HFFc6 (cell line): Measurements from ENCODE around the gene CRTC3. TPM values are rescaled to one million over a fixed set of nuclear protein-coding genes. Genes with fewer than 3 reads are reported as not detected.
"Not testable (repeated sequence)": the region's sequence is repeated elsewhere in the genome, so short reads cannot be mapped to it uniquely, and the experiment has no call there.

Experiments used
- DNase-seq: peaks from one replicate; pipeline ENCODE4 v3.0.0-alpha.2; 2018
- H3K27ac Mint-ChIP-seq: 2 replicates; pipeline ENCODE4 v1.8.0; 2020; ENCODE audit warnings: mild to moderate bottlenecking, mixed read lengths
- H3K27me3 Mint-ChIP-seq: 2 replicates; pipeline ENCODE4 v1.8.0; 2021; ENCODE audit warnings: mild to moderate bottlenecking, moderate library complexity, mixed read lengths; ENCODE audit not compliant: insufficient read depth
- H3K36me3 Mint-ChIP-seq: 2 replicates; pipeline ENCODE4 v1.8.0; 2021; ENCODE audit warnings: low read depth, mixed read lengths
- H3K4me1 Mint-ChIP-seq: 2 replicates; pipeline ENCODE4 v1.8.0; 2020; ENCODE audit warnings: low read depth, mixed read lengths
- H3K4me3 Mint-ChIP-seq: 2 replicates; pipeline ENCODE4 v1.8.0; 2020; ENCODE audit warnings: mild to moderate bottlenecking, moderate library complexity, mixed read lengths
- H3K9me3 Mint-ChIP-seq: 2 replicates; pipeline ENCODE4 v1.8.0; 2020; ENCODE audit warnings: mild to moderate bottlenecking, mixed read lengths
- total RNA-seq, 6 experiments: library from RNA; stranded (reverse); fragmentation: NEBNext Ultra II Directional; extraction: Animal tissue kit (Norgen Biotek cat#: 25700); gene quantifications; 2 replicates in 1 of 6; 3 replicates in 5 of 6; pipeline ENCODE4 v1.2.3, GENCODE V29; 2021
- TF ChIP-seq, protein P1 (sequence below): fragments of 200-600 bp; sonication (generic); IDR thresholded peaks from 2 replicates; pipeline ENCODE4 v1.5.0; 2021; ENCODE audit warnings: antibody characterized with exemption, mild to moderate bottlenecking

The CRTC3 gene
- total RNA-seq, 6 experiments from 2014 or later, result 21.5 to 24.3 (median 23.5) TPM

DNA sequence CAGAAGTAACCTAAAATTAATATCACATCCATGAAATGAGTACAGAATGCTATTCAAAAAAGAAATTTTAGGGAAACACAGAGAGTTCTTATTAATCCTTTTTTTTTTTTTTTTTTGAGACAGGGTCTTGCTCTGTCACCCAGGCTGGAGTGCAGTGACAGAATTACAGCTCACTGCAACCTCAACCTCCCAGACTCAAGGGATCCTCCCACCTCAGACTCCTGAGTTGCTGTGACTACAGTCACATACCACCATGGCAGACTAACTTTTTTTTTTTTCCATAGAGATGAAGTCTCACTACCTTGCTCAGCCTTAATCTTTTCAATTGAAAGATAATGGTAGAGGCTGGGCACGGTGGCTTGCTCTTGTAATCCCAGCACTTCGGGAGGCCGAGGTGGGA is 6.3 kb upstream of the CRTC3 start:
- DNase-seq, result no peak
- Mint-ChIP-seq H3K4me1 (peaks cover 35% of the 10 kb centered on the region), H3K27me3 (peaks cover 4% of the 10 kb centered on the region; the same call in 1 of the 2 replicates), H3K9me3 (no peaks in the 10 kb centered on the region), H3K36me3 (no peaks in the 10 kb centered on the region), H3K27ac (no peak overlapping the region), H3K4me3 (no peak overlapping the region)
- TF ChIP-seq, protein P1, sequence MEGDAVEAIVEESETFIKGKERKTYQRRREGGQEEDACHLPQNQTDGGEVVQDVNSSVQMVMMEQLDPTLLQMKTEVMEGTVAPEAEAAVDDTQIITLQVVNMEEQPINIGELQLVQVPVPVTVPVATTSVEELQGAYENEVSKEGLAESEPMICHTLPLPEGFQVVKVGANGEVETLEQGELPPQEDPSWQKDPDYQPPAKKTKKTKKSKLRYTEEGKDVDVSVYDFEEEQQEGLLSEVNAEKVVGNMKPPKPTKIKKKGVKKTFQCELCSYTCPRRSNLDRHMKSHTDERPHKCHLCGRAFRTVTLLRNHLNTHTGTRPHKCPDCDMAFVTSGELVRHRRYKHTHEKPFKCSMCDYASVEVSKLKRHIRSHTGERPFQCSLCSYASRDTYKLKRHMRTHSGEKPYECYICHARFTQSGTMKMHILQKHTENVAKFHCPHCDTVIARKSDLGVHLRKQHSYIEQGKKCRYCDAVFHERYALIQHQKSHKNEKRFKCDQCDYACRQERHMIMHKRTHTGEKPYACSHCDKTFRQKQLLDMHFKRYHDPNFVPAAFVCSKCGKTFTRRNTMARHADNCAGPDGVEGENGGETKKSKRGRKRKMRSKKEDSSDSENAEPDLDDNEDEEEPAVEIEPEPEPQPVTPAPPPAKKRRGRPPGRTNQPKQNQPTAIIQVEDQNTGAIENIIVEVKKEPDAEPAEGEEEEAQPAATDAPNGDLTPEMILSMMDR, result no peak

GRCh38 chr15:90524018-90524803 is 5.5 kb upstream of the CRTC3 start:
- not testable (repeated sequence) for H3K9me3 Mint-ChIP-seq, H3K27ac Mint-ChIP-seq, H3K4me3 Mint-ChIP-seq, H3K36me3 Mint-ChIP-seq, H3K27me3 Mint-ChIP-seq
- peak; percentile 18 for DNase-seq
- peaks cover 30% of the 10 kb centered on the region for H3K4me1 Mint-ChIP-seq

GRCh38 chr15:90529011-90529370 is 732 bp upstream of the CRTC3 start:
- no peak for DNase-seq
- Mint-ChIP-seq H3K4me3 (peak overlapping the region; percentile 84), H3K4me1 (peaks cover 44% of the 10 kb centered on the region), H3K27me3 (peaks cover 6% of the 10 kb centered on the region; the same call in 1 of the 2 replicates), H3K9me3 (no peaks in the 10 kb centered on the region), H3K27ac (peak overlapping the region; percentile 81), H3K36me3 (peaks cover 14% of the 10 kb centered on the region; the same call in 1 of the 2 replicates)
- TF ChIP-seq, protein P1, result no peak

DNA sequence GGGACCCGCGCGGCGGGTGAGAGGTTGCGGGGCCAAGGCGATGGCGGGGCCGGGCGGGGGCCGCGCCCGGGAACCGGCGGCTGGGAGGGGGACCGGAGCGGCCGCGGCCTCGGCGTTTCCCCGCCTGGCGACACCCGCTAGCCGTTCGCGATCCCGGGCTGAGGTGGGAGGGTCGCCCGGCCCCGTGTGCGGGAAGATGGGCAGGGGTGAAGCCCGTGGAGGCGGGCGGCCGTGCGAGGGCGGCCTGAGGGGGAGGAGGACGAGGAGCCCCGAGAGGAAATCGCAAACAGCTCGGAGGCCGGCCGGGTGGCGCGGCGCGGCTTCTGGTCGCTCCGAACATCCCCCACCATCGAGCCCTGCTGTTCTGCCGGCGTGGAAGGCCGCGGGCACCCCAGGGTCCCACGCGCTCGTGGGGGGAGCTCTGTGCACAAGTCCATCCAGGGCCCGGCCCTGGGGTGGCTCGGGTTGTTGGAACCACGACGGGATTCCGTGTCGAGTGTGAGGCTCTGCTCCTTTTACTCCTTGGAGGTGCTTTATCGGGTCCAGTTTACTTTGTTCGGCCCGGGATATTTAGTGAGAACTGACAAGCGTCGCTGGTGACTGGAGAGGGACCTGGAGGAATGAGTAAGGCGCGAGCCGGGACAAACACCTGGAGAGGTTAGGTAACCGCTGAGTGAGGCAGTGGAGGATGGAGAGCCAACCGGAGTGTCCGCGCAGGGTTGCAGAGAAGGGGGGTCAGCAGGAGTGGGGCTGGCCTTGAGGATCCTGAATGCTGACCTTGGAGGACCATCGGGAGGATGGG is 728 bp downstream of the CRTC3 start:
- H3K27ac Mint-ChIP-seq, result peak overlapping the region; percentile 83
- TF ChIP-seq, protein P1, result no peak; the same call in 1 of the 2 replicates

GRCh38 chr15:90531147-90531546 is 1.4 kb downstream of the CRTC3 start:
- TF ChIP-seq, protein P1, result no peak
- DNase-seq, result no peak
- peaks cover 59% of the 10 kb centered on the region for H3K4me1 Mint-ChIP-seq
- H3K36me3 Mint-ChIP-seq, result peaks cover 16% of the 10 kb centered on the region; the same call in 1 of the 2 replicates
- H3K4me3 Mint-ChIP-seq, result peak overlapping the region; percentile 98
- H3K27me3 Mint-ChIP-seq, result peaks cover 4% of the 10 kb centered on the region; the same call in 1 of the 2 replicates
- H3K27ac Mint-ChIP-seq, result peak overlapping the region; percentile 83
- no peaks in the 10 kb centered on the region for H3K9me3 Mint-ChIP-seq

More for the DNA sequence above, 728 bp downstream of the CRTC3 start:
- DNase-seq, result peak; percentile 12
- Mint-ChIP-seq H3K9me3 (no peaks in the 10 kb centered on the region), H3K27me3 (peaks cover 4% of the 10 kb centered on the region; the same call in 1 of the 2 replicates), H3K4me3 (peak overlapping the region; percentile 98), H3K36me3 (peaks cover 16% of the 10 kb centered on the region; the same call in 1 of the 2 replicates), H3K4me1 (peaks cover 52% of the 10 kb centered on the region)
